ENCODE results near the gene RIBC1. TPM values are rescaled to one million over a fixed set of nuclear protein-coding genes. Genes with fewer than 3 reads are reported as not detected.
A peak's percentile ranks its signal among the peaks of the same experiment; 100 is the strongest.

RIBC1 gene
- total RNA-seq, 4 donors from 2014 or later = 0.57 to 1.2 (median 1.1) TPM; not detected in 1

DNA sequence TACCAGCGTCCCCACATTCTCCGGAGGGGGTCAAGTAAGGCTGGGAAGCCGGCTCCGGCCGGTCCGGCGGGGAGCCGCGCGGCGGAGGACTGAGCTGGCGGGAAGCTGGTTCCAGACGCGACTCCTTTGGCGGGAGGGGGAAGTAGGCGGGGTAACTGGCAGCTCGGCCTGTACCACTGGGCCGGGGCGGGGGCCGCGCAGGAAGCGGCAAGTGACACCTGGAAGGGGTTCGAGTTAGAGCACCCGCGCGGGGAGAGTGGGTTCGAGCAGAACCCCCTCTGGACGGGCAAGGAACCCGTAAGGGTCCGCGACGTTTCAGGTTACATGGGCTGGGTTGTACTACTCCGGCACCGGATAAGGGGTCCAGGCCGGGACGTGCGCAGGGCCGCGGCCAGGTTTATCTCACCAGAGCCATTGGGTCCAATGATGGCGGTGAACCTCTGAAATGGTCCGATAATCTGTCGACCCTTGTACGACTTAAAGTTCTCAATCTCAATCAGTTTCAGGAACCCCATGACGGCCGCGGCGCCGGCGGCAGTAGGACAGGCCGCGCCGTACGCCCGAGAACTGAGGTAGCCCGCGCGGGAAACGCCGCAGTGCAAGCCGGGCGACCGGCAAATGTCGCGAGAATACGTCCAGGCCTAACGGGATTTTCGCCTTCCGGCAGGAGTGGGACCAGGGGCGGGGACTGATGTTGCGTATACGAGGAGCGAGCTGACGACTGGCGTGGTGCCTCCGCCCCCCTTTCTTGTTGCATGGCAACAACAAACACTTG, 400 bp upstream of the RIBC1 start, which contains the start of gene SMC1A:
SMC1A (minus strand) TSS at position 569 of the 775 bp plus-strand sequence; CDS start at position 515, 54 bp downstream.
- H3K36me3 ChIP-seq = no peaks in the 10 kb centered on the region
- H3K4me1 ChIP-seq = peaks cover 11 to 28% (median 15%) of the 10 kb centered on the region in 3 donors
- peak; percentile 83 for DNase-seq
- H3K4me3 ChIP-seq = peak within 1 kb of the TSS; percentile 56 to 92 (median 74)
- no peaks in the 10 kb centered on the region for H3K27me3 ChIP-seq
- TF ChIP-seq, protein P1, sequence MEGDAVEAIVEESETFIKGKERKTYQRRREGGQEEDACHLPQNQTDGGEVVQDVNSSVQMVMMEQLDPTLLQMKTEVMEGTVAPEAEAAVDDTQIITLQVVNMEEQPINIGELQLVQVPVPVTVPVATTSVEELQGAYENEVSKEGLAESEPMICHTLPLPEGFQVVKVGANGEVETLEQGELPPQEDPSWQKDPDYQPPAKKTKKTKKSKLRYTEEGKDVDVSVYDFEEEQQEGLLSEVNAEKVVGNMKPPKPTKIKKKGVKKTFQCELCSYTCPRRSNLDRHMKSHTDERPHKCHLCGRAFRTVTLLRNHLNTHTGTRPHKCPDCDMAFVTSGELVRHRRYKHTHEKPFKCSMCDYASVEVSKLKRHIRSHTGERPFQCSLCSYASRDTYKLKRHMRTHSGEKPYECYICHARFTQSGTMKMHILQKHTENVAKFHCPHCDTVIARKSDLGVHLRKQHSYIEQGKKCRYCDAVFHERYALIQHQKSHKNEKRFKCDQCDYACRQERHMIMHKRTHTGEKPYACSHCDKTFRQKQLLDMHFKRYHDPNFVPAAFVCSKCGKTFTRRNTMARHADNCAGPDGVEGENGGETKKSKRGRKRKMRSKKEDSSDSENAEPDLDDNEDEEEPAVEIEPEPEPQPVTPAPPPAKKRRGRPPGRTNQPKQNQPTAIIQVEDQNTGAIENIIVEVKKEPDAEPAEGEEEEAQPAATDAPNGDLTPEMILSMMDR (IDR thresholded peaks at IDR 0.05) = peak in 1 of 6 experiments; percentile 13
- TF ChIP-seq POLR2A (IDR thresholded peaks at IDR 0.05) = peak in 2 of 4 donors; percentile 43 to 61
- H3K9me3 ChIP-seq = no peaks in the 10 kb centered on the region
- WGBS, 2 donors = 1 to 5% methylated on average over 9 to 19 of the region's 75 CpGs
- intact Hi-C loops (cut with DNase I) = no loop called here
- peak within 1 kb of the TSS; percentile 86 to 97 (median 95) for H3K27ac ChIP-seq

DNA sequence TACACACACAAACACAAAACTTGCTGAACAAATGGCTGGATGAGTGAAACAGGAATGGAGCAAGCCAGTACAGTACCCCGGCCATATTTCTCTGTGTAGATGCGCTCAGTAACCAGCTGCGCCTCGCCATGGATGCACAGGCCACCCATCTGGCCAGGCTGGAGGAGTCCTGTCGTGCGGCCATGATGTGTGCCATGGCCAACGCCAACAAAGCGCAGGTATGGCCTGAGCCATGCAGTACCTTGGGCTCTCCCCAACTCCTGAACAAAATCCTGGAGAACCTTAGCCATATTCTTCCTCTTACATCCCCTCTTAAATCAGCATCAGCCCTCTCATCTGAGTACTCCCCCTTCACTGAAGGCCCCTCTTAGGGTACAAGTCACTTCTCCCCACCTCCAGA, 7.1 kb downstream of the RIBC1 start:
- Histone ChIP-seq H3K36me3 (peaks cover 0 to 40% (median 7%) of the 10 kb centered on the region in 3 donors), H3K9me3 (no peaks in the 10 kb centered on the region), H3K4me1 (peaks cover 0 to 21% (median 8%) of the 10 kb centered on the region in 3 donors), H3K4me3 (no peak overlapping the region), H3K27ac (no peak overlapping the region), H3K27me3 (no peaks in the 10 kb centered on the region)
- no peak for DNase-seq
- TF ChIP-seq POLR2A (IDR thresholded peaks at IDR 0.05) = no peak
- TF ChIP-seq, protein P1 (IDR thresholded peaks at IDR 0.05) = no peak
- intact Hi-C loops (cut with DNase I) = no loop called here
- WGBS, 2 donors = 90% methylated on average over 4 to 7 of the region's 8 CpGs

DNA sequence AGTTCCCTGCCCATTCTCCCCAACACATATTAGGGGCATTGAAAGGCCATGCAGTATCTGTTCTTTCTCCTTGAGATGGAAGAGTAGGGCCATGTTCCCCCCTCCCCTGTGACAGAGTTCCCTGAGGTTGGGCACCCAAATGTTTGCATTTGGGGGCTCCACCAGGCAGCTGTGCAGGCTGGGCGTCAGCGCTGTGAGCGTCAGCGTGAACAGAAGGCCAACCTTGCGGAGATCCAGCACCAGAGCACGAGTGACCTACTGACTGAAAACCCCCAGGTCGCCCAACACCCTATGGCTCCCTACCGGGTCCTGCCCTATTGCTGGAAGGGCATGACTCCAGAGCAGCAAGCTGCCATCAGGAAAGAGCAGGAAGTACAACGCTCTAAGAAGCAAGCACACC, 7.6 kb downstream of the RIBC1 start:
- intact Hi-C loops (cut with DNase I) = no loop called here
- Histone ChIP-seq H3K36me3 (peaks cover 0 to 40% (median 7%) of the 10 kb centered on the region in 3 donors), H3K9me3 (no peaks in the 10 kb centered on the region), H3K4me3 (no peak overlapping the region), H3K4me1 (peaks cover 0 to 25% (median 8%) of the 10 kb centered on the region in 3 donors), H3K27me3 (no peaks in the 10 kb centered on the region), H3K27ac (no peak overlapping the region)
- DNase-seq = no peak
- no peak for TF ChIP-seq POLR2A (IDR thresholded peaks at IDR 0.05)
- TF ChIP-seq, protein P1 (IDR thresholded peaks at IDR 0.05) = no peak
- 80% methylated on average over 1 of the region's 9 CpGs; no CpG with 5 or more reads in 1 of the 2 donors for WGBS, 2 donors

DNA sequence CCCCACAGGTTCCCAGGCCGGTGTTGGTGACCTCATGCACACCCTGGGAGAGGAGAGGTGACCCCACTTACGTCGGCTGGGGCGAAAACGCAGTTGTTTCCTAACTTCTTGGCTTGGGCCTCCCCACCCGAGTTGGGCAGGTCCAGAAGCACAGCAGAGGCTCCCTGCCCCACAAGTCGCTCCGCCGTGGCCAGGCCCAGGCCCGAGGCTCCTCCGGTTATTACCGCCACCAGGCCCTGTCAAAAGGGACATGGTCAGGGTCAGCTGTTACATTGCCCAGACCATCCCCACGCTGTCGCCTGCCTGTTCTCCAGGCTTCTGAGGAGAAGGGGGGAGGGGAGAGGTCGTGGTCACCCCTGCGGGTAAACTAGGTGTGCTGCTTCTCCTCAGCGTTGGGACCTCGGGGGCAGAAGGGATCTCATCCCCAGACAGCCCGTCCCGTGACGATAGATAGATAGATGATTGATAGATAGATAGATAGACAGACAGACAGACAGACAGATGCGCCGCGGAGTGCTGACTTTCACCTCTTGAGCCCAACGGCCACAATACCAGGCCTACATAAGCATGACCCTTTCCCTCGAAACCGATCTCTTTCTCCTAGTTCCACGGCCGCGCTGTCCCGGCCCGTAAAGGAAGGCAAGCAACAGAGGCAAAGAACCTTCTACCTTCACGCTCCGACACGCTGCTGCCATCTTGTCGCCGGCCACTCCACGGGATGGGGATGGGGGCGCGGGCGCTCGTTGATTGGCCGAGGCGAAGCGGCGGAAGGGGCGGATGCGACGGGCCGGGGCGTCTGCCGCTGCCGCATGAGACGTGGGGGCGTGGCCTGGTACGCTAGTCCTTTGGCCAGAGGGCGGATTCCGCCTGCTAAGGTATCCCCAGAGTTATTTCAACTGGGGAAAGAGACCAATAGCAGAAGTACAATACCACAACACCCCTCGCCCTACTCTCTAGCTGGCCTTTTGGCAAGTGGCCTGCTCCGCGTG, 11.3 kb downstream of the RIBC1 start, which contains the start of gene HSD17B10:
HSD17B10 (minus strand) TSS at position 720 of the 989 bp plus-strand sequence; CDS start at position 695, 25 bp downstream.
- WGBS, 2 donors = 20 to 23% methylated on average over 4 to 20 of the region's 61 CpGs
- peaks cover 0 to 2% (median 0%) of the 10 kb centered on the region in 4 donors for H3K27me3 ChIP-seq
- peak within 1 kb of the TSS; percentile 46 to 63 (median 59) for H3K4me3 ChIP-seq
- H3K27ac ChIP-seq = peak within 1 kb of the TSS; percentile 73 to 84 (median 78)
- intact Hi-C loops (cut with DNase I) = no loop called here
- peaks cover 0 to 32% (median 8%) of the 10 kb centered on the region in 3 donors for H3K4me1 ChIP-seq
- peak; percentile 35 for DNase-seq
- H3K9me3 ChIP-seq = no peaks in the 10 kb centered on the region
- TF ChIP-seq POLR2A (IDR thresholded peaks at IDR 0.05) = peak in 1 of 4 donors; percentile 55
- TF ChIP-seq, protein P1 (IDR thresholded peaks at IDR 0.05) = peak in 1 of 6 experiments; percentile 19
- peaks cover 0 to 38% (median 7%) of the 10 kb centered on the region in 3 donors for H3K36me3 ChIP-seq

All from esophagus squamous epithelium (tissue), 5 donors.